Memory B cell (primary cell): ENCODE results near the gene SRSF5.

Source experiments
- ATAC-seq: fragments of 150-1000 bp; cut with Tn5 transposase; 2 replicates; pipeline ENCODE4 v1.10.0; 2021; ENCODE audit warnings: low read depth, mild to moderate bottlenecking, moderate library complexity
- DNase-seq, 2 donors: peaks; one replicate each; pipeline ENCODE4 v3.0.0; 2022; ENCODE audit warnings: low spot score in 2 of 2
- H3K27ac Mint-ChIP-seq: one replicate; pipeline ENCODE4 v1.8.0; 2022; ENCODE audit warnings: mild to moderate bottlenecking, moderate library complexity, mixed read lengths
- H3K27me3 Mint-ChIP-seq: one replicate; pipeline ENCODE4 v1.8.0; 2022; ENCODE audit warnings: mixed read lengths
- H3K36me3 Mint-ChIP-seq: one replicate; pipeline ENCODE4 v1.8.0; 2022; ENCODE audit warnings: mild to moderate bottlenecking, mixed read lengths
- H3K4me1 Mint-ChIP-seq: one replicate; pipeline ENCODE4 v1.8.0; 2022; ENCODE audit warnings: mixed read lengths
- H3K4me3 Mint-ChIP-seq: one replicate; pipeline ENCODE4 v1.8.0; 2022; ENCODE audit warnings: mild to moderate bottlenecking, moderate library complexity, mixed read lengths
- H3K9me3 Mint-ChIP-seq: one replicate; pipeline ENCODE4 v1.8.0; 2022; ENCODE audit warnings: mixed read lengths

Gene SRSF5

DNA sequence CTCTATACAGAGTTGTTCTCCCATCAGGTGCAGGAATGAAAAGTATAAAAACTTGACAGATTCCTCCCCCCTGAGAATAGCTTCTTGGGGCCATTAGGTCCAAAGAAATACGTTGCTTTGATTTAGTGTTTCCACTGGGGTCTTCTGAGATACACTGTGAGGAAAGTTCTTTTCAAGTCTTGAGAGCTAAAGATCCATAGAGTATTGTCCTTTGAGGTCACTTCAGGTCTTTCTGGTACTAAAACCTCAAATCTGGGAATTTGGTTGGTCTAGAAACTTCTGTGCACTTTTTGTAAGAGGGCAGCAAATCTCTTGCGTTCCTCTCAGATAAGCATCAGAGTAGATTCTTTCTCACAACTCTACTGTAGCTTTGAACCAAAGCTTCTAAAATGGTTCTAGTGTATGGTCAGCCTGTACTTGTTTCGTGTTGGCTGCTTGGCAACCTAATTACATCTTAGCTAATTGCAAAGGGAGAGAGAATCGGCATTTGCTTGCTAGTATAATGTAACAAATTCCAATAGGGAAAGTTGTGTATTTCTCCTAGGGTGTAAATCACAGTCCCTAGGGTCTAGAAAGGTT, 10.0 kb downstream of the SRSF5 start:
- H3K4me1 Mint-ChIP-seq: peaks cover 18% of the 10 kb centered on the region
- H3K9me3 Mint-ChIP-seq: no peaks in the 10 kb centered on the region
- no peak overlapping the region for H3K4me3 Mint-ChIP-seq

GRCh38 chr14:69779088-69779487, 12.1 kb downstream of the SRSF5 start:
- no peak overlapping the region for H3K4me3 Mint-ChIP-seq
- H3K27me3 Mint-ChIP-seq: no peaks in the 10 kb centered on the region
- DNase-seq (no peak), ATAC-seq (no peak)
- H3K27ac Mint-ChIP-seq: peak overlapping the region; percentile 14
- peaks cover 18% of the 10 kb centered on the region for H3K4me1 Mint-ChIP-seq
- H3K9me3 Mint-ChIP-seq: no peaks in the 10 kb centered on the region
- H3K36me3 Mint-ChIP-seq: peaks cover 34% of the 10 kb centered on the region

More for the DNA sequence above, 10.0 kb downstream of the SRSF5 start:
- no peaks in the 10 kb centered on the region for H3K27me3 Mint-ChIP-seq
- H3K36me3 Mint-ChIP-seq: peaks cover 45% of the 10 kb centered on the region
- no peak overlapping the region for H3K27ac Mint-ChIP-seq
- ATAC-seq (no peak), DNase-seq (no peak)

GRCh38 chr14:69780092-69780491, 13.2 kb downstream of the SRSF5 start:
- Mint-ChIP-seq H3K27ac (no peak overlapping the region), H3K36me3 (peaks cover 29% of the 10 kb centered on the region), H3K4me1 (peaks cover 18% of the 10 kb centered on the region), H3K27me3 (no peaks in the 10 kb centered on the region), H3K9me3 (no peaks in the 10 kb centered on the region), H3K4me3 (no peak overlapping the region)
- ATAC-seq (no peak), DNase-seq (no peak)

- DNase-seq: no peak
Measured at GRCh38 chr14:69780952-69781351, 14.0 kb downstream of the SRSF5 start.

DNA sequence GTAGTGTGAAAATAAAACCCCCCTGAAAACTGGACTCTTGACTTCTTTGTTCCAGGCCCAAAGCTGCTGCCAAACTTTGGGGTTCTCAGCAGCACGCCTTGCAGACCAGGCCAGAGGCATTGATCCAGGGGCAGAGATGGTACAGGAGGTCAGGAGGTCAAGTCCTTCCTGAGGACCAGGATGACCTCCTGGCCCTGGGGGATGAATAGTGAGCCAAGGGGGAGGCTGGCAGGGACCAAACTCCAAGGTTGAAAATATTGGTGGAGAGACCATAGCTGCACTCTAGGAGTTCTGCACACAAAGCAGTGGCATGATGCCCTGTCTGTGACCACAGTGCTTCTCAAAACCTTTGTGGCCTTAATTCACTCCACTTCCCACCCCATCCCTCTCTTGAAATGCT, 18.0 kb downstream of the SRSF5 start:
- DNase-seq: no peak
- Mint-ChIP-seq H3K27ac (no peak overlapping the region), H3K27me3 (no peaks in the 10 kb centered on the region), H3K36me3 (peaks cover 7% of the 10 kb centered on the region), H3K4me1 (peaks cover 10% of the 10 kb centered on the region), H3K4me3 (no peak overlapping the region), H3K9me3 (no peaks in the 10 kb centered on the region)
- ATAC-seq: no peak

More at GRCh38 chr14:69780952-69781351, 14.0 kb downstream of the SRSF5 start:
- Mint-ChIP-seq H3K27me3 (no peaks in the 10 kb centered on the region), H3K9me3 (no peaks in the 10 kb centered on the region), H3K4me3 (no peak overlapping the region), H3K27ac (peak overlapping the region; percentile 84), H3K4me1 (peaks cover 18% of the 10 kb centered on the region), H3K36me3 (peaks cover 25% of the 10 kb centered on the region)
- ATAC-seq: no peak

DNA sequence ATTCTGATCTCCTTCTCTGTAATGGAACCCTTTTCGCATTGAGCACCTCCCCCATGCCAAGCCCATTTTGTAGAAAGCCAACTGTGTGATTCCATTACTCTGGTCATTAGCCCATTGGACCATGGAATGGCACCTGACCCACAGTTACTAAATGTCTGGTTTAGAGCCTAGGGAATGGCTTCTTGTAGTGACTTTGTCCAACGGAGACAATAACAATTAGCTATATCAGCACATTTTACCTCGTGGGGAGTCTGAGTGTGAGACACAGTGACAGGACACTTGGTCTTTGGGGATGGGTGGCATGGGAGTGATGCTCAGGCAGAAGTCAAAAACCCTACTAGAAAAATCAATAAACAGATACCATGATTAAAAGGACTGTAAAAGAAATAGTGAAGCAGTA, 19.7 kb downstream of the SRSF5 start:
- H3K27ac Mint-ChIP-seq: no peak overlapping the region
- DNase-seq (no peak), ATAC-seq (no peak)
- peaks cover 10% of the 10 kb centered on the region for H3K4me1 Mint-ChIP-seq
- no peaks in the 10 kb centered on the region for H3K27me3 Mint-ChIP-seq
- H3K9me3 Mint-ChIP-seq: no peaks in the 10 kb centered on the region
- peaks cover 6% of the 10 kb centered on the region for H3K36me3 Mint-ChIP-seq
- H3K4me3 Mint-ChIP-seq: no peak overlapping the region

GRCh38 chr14:69789118-69789640, 22.2 kb downstream of the SRSF5 start:
- Mint-ChIP-seq H3K4me1 (peaks cover 7% of the 10 kb centered on the region), H3K27ac (no peak overlapping the region), H3K4me3 (no peak overlapping the region), H3K36me3 (peaks cover 3% of the 10 kb centered on the region), H3K27me3 (no peaks in the 10 kb centered on the region), H3K9me3 (no peaks in the 10 kb centered on the region)
- no peak for ATAC-seq
- no peak for DNase-seq

- Mint-ChIP-seq H3K4me3 (no peak overlapping the region), H3K4me1 (peaks cover 5% of the 10 kb centered on the region), H3K9me3 (no peaks in the 10 kb centered on the region), H3K27ac (no peak overlapping the region), H3K36me3 (peaks cover 3% of the 10 kb centered on the region), H3K27me3 (no peaks in the 10 kb centered on the region)
- no peak for DNase-seq
- no peak for ATAC-seq
Measured at GRCh38 chr14:69792887-69793421, 26.0 kb downstream of the SRSF5 start.

- no peak for ATAC-seq
- DNase-seq: no peak
- peaks cover 3% of the 10 kb centered on the region for H3K4me1 Mint-ChIP-seq
- no peaks in the 10 kb centered on the region for H3K9me3 Mint-ChIP-seq
- peaks cover 3% of the 10 kb centered on the region for H3K36me3 Mint-ChIP-seq
- H3K27me3 Mint-ChIP-seq: peaks cover 6% of the 10 kb centered on the region
- no peak overlapping the region for H3K4me3 Mint-ChIP-seq
- no peak overlapping the region for H3K27ac Mint-ChIP-seq
Measured at GRCh38 chr14:69794791-69795190, 27.8 kb downstream of the SRSF5 start.

DNA sequence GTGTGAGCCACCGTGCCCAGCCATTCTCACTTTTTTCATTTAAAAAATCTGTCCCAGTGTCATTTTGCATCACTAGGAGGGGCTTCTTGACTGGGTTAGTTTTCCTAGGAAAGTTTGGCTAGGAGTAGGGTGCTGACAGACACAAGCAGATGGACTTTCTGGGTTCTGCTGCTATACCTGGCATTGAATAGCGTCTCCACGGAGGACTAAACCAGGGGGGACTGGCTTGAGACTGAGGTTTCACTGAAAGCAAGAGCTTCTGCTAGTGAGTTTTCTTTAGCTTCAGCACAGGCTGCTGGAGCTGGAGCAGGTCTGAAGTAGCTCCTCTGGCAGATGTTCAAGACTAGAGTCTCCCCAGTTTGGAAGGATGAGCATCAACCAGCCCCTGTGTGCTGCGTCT, 28.7 kb downstream of the SRSF5 start:
- ATAC-seq (no peak), DNase-seq (no peak)
- H3K4me1 Mint-ChIP-seq: peaks cover under 1% of the 10 kb centered on the region
- peaks cover 7% of the 10 kb centered on the region for H3K36me3 Mint-ChIP-seq
- no peak overlapping the region for H3K4me3 Mint-ChIP-seq
- no peak overlapping the region for H3K27ac Mint-ChIP-seq
- H3K27me3 Mint-ChIP-seq: peaks cover 8% of the 10 kb centered on the region
- H3K9me3 Mint-ChIP-seq: no peaks in the 10 kb centered on the region

DNA sequence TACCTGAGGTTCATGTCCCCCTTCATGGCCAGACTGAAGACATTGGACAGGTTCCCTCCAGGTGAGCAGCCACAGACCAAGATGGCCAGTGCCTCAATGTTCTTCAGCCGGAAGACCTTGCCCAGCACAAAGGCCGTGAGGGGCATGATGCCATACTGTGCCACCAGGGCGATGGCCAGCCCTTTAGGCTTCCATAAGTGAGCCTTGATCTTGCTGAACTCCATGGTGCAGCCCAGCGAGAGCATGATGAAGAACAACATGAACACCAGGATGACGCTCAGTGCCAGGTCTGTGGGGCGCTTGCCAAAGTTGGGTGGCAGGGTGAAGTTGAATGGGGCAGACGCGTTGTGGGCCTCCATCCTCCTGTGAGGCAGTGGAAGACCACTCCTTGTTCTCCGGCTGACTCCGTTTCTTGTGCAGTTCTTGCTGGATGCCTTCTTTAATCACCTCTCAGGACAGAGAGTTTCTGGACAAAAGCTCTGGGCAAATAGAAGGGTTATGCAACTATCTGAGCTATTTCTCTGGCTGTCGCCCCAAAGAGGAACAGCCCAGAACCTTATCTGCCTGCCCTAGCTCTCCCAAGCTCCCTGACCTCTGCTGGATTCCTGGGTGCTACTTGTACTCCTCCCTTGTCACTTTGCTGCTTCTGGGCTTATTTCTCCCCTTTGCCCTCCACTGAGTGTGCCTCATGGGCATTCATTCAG, 30.0 kb downstream of the SRSF5 start, which contains the start of gene SLC10A1:
Gene SLC10A1, minus strand, starts transcription at position 445 of the 704 bp plus-strand sequence. Its CDS starts 86 bp downstream, at position 359.
- Mint-ChIP-seq H3K27me3 (peaks cover 11% of the 10 kb centered on the region), H3K9me3 (peaks cover 3% of the 10 kb centered on the region), H3K36me3 (peaks cover 8% of the 10 kb centered on the region), H3K4me1 (no peaks in the 10 kb centered on the region), H3K27ac (no peak within 1 kb of the TSS), H3K4me3 (no peak within 1 kb of the TSS)
- no peak for ATAC-seq
- no peak for DNase-seq

DNA sequence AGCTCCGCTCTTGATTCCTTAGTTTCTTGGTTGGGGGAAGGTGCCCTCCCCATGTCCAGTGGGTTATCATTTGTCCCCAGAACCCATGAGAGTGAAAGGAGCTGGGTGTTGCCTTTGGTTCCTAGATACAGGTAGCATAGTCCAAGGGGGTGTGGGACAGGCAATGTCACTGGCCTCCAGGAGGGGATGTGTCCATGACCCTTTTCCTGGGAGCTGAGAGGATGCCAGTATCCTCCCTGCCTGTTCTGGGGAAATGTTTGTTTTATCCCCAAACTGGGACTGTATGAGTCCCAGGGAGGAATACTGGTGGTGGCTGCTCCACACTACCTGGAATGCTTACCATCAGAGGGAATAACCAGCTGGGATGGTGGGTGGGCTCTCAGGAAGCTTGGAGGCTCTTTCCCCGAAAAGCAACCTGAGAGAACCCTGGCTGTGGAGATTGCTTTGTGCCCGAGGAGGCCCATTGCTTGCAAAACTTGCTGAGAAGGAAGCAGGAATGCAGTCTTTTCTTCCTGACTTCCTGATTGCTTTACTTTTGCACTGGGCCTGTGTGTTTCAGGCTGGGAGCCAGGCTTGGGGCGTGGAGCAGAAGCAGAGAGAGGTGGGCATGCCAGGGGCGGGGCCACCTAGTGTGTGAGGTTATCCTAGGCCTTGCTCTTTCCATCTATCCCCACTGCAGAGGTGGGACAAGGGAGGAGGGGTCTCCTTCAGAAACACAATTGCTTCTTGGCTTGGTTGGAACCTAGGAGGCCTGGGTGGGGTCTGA, 30.8 kb downstream of the SRSF5 start:
- H3K9me3 Mint-ChIP-seq: peaks cover 3% of the 10 kb centered on the region
- DNase-seq: no peak

DNA sequence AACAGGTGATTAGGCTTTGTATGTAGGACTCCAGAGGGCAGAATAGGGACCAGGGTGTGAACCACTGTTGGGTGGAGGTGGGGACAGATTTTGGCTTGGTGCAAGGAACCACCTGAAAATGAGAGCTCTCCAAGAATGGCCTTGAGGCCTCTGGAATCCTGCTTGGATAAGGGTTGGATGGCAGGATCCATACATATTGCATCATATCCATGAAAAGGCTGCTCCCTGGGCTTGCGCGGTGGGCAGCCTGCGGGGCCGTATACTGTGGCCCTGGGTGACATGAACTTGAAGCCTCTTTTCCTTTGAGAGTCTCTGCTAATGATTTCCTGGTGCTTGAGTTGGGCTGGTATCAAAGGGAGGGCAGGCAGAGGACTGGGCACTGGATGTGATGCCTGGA, 31.4 kb downstream of the SRSF5 start:
- H3K4me3 Mint-ChIP-seq: no peak overlapping the region
- H3K27me3 Mint-ChIP-seq: peaks cover 13% of the 10 kb centered on the region
- no peaks in the 10 kb centered on the region for H3K4me1 Mint-ChIP-seq
- H3K36me3 Mint-ChIP-seq: peaks cover 8% of the 10 kb centered on the region
- peaks cover 3% of the 10 kb centered on the region for H3K9me3 Mint-ChIP-seq
- DNase-seq: no peak
- H3K27ac Mint-ChIP-seq: no peak overlapping the region
- ATAC-seq: no peak

More for the DNA sequence above, 30.8 kb downstream of the SRSF5 start:
- ATAC-seq: no peak
- Mint-ChIP-seq H3K4me3 (no peak overlapping the region), H3K4me1 (no peaks in the 10 kb centered on the region), H3K27me3 (peaks cover 11% of the 10 kb centered on the region), H3K36me3 (peaks cover 8% of the 10 kb centered on the region), H3K27ac (no peak overlapping the region)

- Mint-ChIP-seq H3K27me3 (peaks cover 14% of the 10 kb centered on the region), H3K27ac (no peak overlapping the region), H3K4me3 (no peak overlapping the region), H3K4me1 (no peaks in the 10 kb centered on the region), H3K9me3 (peaks cover 3% of the 10 kb centered on the region), H3K36me3 (peaks cover 5% of the 10 kb centered on the region)
- DNase-seq (no peak), ATAC-seq (no peak)
Measured at GRCh38 chr14:69803753-69804152, 36.8 kb downstream of the SRSF5 start.
